ENCODE measurements around the gene RTKN2. TPM values are rescaled to one million over a fixed set of nuclear protein-coding genes. Genes with fewer than 3 reads are reported as not detected.

RTKN2 gene
- total and polyA plus RNA-seq, 2 donors (not counting 1 experiment from before 2014, with no cell fraction given), result 0.07 to 0.22 TPM

- H3K27ac ChIP-seq (ENCODE audit: low read length in 2 of 2), result no peak overlapping the region
- ATAC-seq (ENCODE audit: low read depth) (no peak), DNase-seq (no peak)
- Mint-ChIP-seq H3K27me3 (no peaks in the 10 kb centered on the region), H3K4me1 (peaks cover 25% of the 10 kb centered on the region), H3K4me3 (no peak overlapping the region), H3K27ac (no peak overlapping the region), H3K9me3 (ENCODE audit: insufficient read depth) (no peaks in the 10 kb centered on the region)
- TF ChIP-seq EZH2 (IDR thresholded peaks at IDR 0.05; ENCODE audit: borderline replicate concordance, insufficient read depth, low read depth, low read length, poor library complexity, severe bottlenecking), result no peak
- TF ChIP-seq CTCF (IDR thresholded peaks at IDR 0.05), result no peak
- H3K4me3 ChIP-seq (ENCODE audit: control extremely low read depth in 1 of 5, extremely low read depth in 1 of 5, insufficient read depth in 1 of 5, low read depth in 2 of 5, low read length in 4 of 5), result no peak overlapping the region
- ChIA-PET CTCF (interaction anchor here (1.0 kb wide), 1 partner anchor 9 kb away, joined by 3 read pairs; no protein-coding TSS in a partner anchor), POLR2A (no interaction called here)
- peaks cover 6 to 9% of the 10 kb centered on the region in 2 donors for H3K4me1 ChIP-seq (ENCODE audit: control insufficient read depth in 2 of 2, insufficient read depth in 2 of 2, low read length in 2 of 2)
- H3K27me3 ChIP-seq (replicated peaks in 1 of 4; ENCODE audit: control extremely low read depth in 1 of 4, control insufficient read depth in 3 of 4, insufficient read depth in 4 of 4, low read length in 3 of 4), result no peaks in the 10 kb centered on the region
- intact Hi-C loops (cut with micrococcal nuclease), result no loop called here
- peak overlapping the region; percentile 45 for H2AFZ ChIP-seq (ENCODE audit: insufficient read depth, low read depth, low read length, poor library complexity, severe bottlenecking)
- H4K20me1 ChIP-seq (ENCODE audit: control insufficient read depth, insufficient read depth, low read length, poor library complexity, severe bottlenecking), result no peaks in the 10 kb centered on the region
- peak overlapping the region; percentile 24 for H3K4me2 ChIP-seq (replicated peaks; ENCODE audit: low read depth, low read length, poor library complexity, severe bottlenecking)
- WGBS (ENCODE audit: insufficient coverage), result no CpG with 5 or more reads among the region's 5 CpGs
- H3K9me3 ChIP-seq (ENCODE audit: control extremely low read depth in 1 of 3, control insufficient read depth in 2 of 3, insufficient read depth in 1 of 3, low read length in 2 of 3), result peaks cover 0 to 1% (median 0%) of the 10 kb centered on the region in 3 donors
- H3K36me3 ChIP-seq (replicated peaks in 1 of 2; ENCODE audit: control extremely low read depth in 1 of 2, control insufficient read depth in 1 of 2, extremely low read depth in 1 of 2, insufficient read depth in 2 of 2, low read length in 1 of 2), result no peaks in the 10 kb centered on the region
- no peak overlapping the region for H3K9ac ChIP-seq (ENCODE audit: low read length)
- H3K79me2 ChIP-seq (ENCODE audit: control insufficient read depth, insufficient read depth, low read length), result no peaks in the 10 kb centered on the region
Measured at GRCh38 chr10:62183857-62184795, 84.5 kb downstream of the RTKN2 start.

GRCh38 chr10:62183442-62183841 is 85.2 kb downstream of the RTKN2 start:
- Mint-ChIP-seq H3K4me1 (peaks cover 25% of the 10 kb centered on the region), H3K27me3 (no peaks in the 10 kb centered on the region), H3K27ac (no peak overlapping the region), H3K4me3 (no peak overlapping the region), H3K9me3 (ENCODE audit: insufficient read depth) (no peaks in the 10 kb centered on the region)
- ATAC-seq (ENCODE audit: low read depth), result no peak
- H2AFZ ChIP-seq (ENCODE audit: insufficient read depth, low read depth, low read length, poor library complexity, severe bottlenecking), result peak overlapping the region; percentile 45
- H3K4me3 ChIP-seq (ENCODE audit: control extremely low read depth in 1 of 5, extremely low read depth in 1 of 5, insufficient read depth in 1 of 5, low read depth in 2 of 5, low read length in 4 of 5), result no peak overlapping the region
- intact Hi-C loops (cut with micrococcal nuclease), result no loop called here
- peak overlapping the region; percentile 24 for H3K4me2 ChIP-seq (replicated peaks; ENCODE audit: low read depth, low read length, poor library complexity, severe bottlenecking)
- ChIA-PET CTCF (interaction anchor here (1.0 kb wide), 1 partner anchor 9 kb away, joined by 3 read pairs; no protein-coding TSS in a partner anchor), POLR2A (no interaction called here)
- peaks cover 6 to 9% of the 10 kb centered on the region in 2 donors for H3K4me1 ChIP-seq (ENCODE audit: control insufficient read depth in 2 of 2, insufficient read depth in 2 of 2, low read length in 2 of 2)
- no CpG with 5 or more reads among the region's 3 CpGs for WGBS (ENCODE audit: insufficient coverage)
- H3K79me2 ChIP-seq (ENCODE audit: control insufficient read depth, insufficient read depth, low read length), result no peaks in the 10 kb centered on the region
- no peaks in the 10 kb centered on the region for H3K36me3 ChIP-seq (replicated peaks in 1 of 2; ENCODE audit: control extremely low read depth in 1 of 2, control insufficient read depth in 1 of 2, extremely low read depth in 1 of 2, insufficient read depth in 2 of 2, low read length in 1 of 2)
- DNase-seq, result no peak
- H4K20me1 ChIP-seq (ENCODE audit: control insufficient read depth, insufficient read depth, low read length, poor library complexity, severe bottlenecking), result no peaks in the 10 kb centered on the region
- H3K27me3 ChIP-seq (replicated peaks in 1 of 4; ENCODE audit: control extremely low read depth in 1 of 4, control insufficient read depth in 3 of 4, insufficient read depth in 4 of 4, low read length in 3 of 4), result no peaks in the 10 kb centered on the region
- TF ChIP-seq CTCF (IDR thresholded peaks at IDR 0.05) (no peak), EZH2 (IDR thresholded peaks at IDR 0.05; ENCODE audit: borderline replicate concordance, insufficient read depth, low read depth, low read length, poor library complexity, severe bottlenecking) (no peak)
- H3K27ac ChIP-seq (ENCODE audit: low read length in 2 of 2), result peak overlapping the region in 1 of 2 donors; percentile 11
- no peak overlapping the region for H3K9ac ChIP-seq (ENCODE audit: low read length)
- peaks cover 0 to 1% (median 0%) of the 10 kb centered on the region in 3 donors for H3K9me3 ChIP-seq (ENCODE audit: control extremely low read depth in 1 of 3, control insufficient read depth in 2 of 3, insufficient read depth in 1 of 3, low read length in 2 of 3)
